ENCODE measurements around the gene LAMP5.

- TF ChIP-seq CTCF (IDR thresholded peaks at IDR 0.05) (no peak), POLR2AphosphoS5 (IDR thresholded peaks at IDR 0.05) (no peak), POLR2A (IDR thresholded peaks at IDR 0.05) (no peak)
Measured at GRCh38 chr20:9566977-9567376, 52.6 kb downstream of the LAMP5 start.
